Fibroblast of mammary gland (primary cell): ENCODE measurements around the gene TTC9.

Experiments used
- DNase-seq: peaks from one replicate; pipeline ENCODE4 v3.0.0-alpha.2; 2010; ENCODE audit warnings: low read depth
- H3K4me3 ChIP-seq: 2 replicates; pipeline ENCODE4 v1.5.1; 2011; ENCODE audit warnings: low read depth, mild to moderate bottlenecking, low read length, moderate library complexity; ENCODE audit not compliant: control insufficient read depth
- TF ChIP-seq, protein P1 (sequence below): conservative IDR thresholded peaks from 2 replicates; pipeline ENCODE4 v1.5.1; 2011; ENCODE audit warnings: low read depth, low read length, inconsistent platforms; ENCODE audit not compliant: control insufficient read depth, insufficient read depth

Gene TTC9

GRCh38 chr14:70641548-70642302, at the start of gene TTC9:
Gene TTC9, plus strand, starts transcription at chr14:70641916. Its CDS starts 214 bp downstream, at chr14:70642130.
- H3K4me3 ChIP-seq: peak within 1 kb of the TSS; percentile 36
- DNase-seq: no peak
- TF ChIP-seq, protein P1, sequence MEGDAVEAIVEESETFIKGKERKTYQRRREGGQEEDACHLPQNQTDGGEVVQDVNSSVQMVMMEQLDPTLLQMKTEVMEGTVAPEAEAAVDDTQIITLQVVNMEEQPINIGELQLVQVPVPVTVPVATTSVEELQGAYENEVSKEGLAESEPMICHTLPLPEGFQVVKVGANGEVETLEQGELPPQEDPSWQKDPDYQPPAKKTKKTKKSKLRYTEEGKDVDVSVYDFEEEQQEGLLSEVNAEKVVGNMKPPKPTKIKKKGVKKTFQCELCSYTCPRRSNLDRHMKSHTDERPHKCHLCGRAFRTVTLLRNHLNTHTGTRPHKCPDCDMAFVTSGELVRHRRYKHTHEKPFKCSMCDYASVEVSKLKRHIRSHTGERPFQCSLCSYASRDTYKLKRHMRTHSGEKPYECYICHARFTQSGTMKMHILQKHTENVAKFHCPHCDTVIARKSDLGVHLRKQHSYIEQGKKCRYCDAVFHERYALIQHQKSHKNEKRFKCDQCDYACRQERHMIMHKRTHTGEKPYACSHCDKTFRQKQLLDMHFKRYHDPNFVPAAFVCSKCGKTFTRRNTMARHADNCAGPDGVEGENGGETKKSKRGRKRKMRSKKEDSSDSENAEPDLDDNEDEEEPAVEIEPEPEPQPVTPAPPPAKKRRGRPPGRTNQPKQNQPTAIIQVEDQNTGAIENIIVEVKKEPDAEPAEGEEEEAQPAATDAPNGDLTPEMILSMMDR: no peak

DNA sequence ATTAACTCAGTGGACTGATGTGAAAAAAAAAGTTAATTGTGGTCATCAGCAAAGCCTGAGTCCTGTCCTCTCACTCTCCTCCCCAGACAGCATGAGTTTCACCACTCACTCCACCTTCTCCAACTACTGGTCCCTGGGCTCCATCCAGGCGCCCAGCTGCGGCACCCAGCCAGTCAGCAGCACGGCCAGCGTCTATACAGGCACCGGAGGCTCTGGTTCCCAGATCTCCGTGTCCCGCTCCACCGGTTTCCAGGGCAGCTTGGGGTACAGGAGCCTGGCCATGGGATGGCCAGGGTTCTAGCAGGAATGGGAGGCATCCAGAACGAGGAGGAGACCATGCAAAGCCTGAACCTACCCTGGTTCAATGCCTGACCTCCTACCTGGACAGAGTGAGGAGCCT, 47.3 kb upstream of the TTC9 start:
- H3K4me3 ChIP-seq: no peak overlapping the region
- no peak for DNase-seq
- TF ChIP-seq, protein P1: no peak

DNA sequence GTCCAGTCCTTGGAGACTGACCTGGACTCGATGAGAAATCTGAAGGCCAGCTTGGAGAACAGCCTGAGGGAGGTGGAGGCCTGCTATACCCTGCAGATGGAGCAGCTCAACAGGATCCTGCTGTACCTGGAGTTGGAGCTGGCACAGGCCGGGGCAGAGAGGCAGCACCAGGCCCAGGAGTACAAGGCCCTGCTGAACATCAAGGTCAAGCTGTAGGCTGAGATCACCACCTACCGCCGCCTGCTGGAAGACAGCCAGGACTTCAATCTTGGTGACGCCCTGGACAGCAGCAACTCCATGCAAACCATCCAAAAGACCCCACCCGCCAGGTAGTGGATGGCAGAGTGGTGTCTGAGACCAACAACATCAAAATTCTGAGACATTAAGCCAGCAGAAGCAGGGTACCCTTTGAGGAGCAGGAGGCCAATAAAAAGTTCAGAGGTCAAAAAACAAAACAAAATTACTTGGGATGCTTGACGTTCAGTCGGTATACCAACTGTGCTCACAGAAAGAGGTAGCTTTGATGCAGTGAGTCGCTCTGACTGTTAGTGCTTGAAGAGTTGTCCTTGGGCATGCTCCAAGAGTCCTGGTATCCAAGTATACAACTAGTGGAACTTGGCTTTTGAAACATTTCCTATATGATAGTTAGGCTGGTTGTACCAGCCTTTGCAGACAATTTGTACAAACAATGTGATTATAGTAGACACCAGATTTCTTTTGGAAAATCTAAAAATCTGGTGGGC, 46.1 kb upstream of the TTC9 start:
- DNase-seq: peak; percentile 52
- no peak overlapping the region for H3K4me3 ChIP-seq
- TF ChIP-seq, protein P1: no peak

GRCh38 chr14:70597731-70598130, 44.0 kb upstream of the TTC9 start:
- TF ChIP-seq, protein P1: no peak
- no peak overlapping the region for H3K4me3 ChIP-seq

DNA sequence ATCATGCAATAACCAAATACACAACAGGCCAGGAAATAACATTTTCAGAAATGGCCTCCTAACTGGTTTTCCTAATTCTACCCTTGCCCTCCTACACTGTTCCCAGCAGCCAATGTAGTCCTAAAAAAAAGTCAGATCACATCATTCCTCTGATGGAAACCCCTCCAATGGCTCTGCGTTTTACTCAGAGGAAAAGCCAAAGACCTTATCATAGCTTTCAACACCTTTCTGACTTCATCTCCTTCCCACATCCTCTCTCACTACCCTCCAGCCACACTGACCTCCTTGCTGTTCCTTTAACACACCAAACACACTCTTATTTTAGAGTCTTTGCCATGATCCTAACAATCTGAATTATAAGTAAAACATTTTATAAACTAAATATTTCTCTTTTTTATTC, 42.4 kb upstream of the TTC9 start:
- peak overlapping the region; percentile 83 for H3K4me3 ChIP-seq
- no peak for DNase-seq
- TF ChIP-seq, protein P1: no peak

More at GRCh38 chr14:70597731-70598130, 44.0 kb upstream of the TTC9 start:
- DNase-seq: no peak

DNA sequence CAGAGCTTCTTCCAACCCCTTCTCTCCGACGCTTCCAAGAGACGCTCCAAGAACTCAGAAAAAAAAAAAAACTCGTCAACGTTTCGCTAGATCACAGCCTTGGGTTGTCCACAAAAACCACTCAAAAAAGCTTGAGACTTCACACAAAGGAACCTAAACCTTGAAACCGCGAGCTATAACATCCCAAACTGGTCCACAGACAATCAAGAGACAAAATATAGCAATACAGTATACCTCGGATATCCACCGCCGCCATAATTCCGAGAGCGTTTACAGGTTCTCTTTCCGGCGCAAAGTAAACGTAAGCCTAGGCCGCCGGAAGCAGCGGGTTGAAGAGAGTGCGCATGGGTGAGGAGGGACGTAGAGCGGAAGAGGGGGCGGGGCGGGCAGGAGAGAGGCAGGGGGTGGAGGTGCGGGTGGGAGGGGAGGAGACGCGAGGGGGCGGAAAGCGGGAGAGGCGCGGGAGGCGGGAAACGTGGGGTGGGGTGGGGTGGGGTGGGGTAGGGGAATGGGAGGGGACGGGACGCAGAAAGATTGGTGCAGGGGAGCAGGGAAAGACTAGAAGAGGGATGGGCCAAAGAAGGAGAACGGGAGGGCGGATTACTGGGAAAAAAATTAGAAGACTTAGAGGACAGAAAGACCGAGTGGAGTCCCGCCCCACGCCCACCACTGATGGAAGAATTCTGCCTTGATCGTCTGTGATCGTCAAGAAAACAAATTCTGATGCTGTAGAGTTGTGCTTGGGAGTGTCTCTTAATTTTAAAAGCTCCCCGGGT, 41.1 kb upstream of the TTC9 start, which contains the start of gene MED6:
MED6 (minus strand) TSS at position 274 of the 776 bp plus-strand sequence; CDS start at position 256, 18 bp downstream.
- TF ChIP-seq, protein P1: no peak
- peak within 1 kb of the TSS; percentile 83 for H3K4me3 ChIP-seq
- DNase-seq: peak; percentile 88
